ENCODE measurements around the gene TMEM165. TPM values are rescaled to one million over a fixed set of nuclear protein-coding genes. Genes with fewer than 3 reads are reported as not detected.

The TMEM165 gene
- total and polyA plus RNA-seq, 2 donors (not counting 1 experiment from before 2014, with no cell fraction given): 26.3 to 110 TPM

GRCh38 chr4:55399581-55399980 lies 3.8 kb downstream of the TMEM165 start:
- peaks cover 28 to 33% of the 10 kb centered on the region in 2 donors for H3K4me1 ChIP-seq (ENCODE audit: control insufficient read depth in 2 of 2, insufficient read depth in 2 of 2, low read length in 2 of 2)
- ChIA-PET POLR2A (no interaction called here), CTCF (interaction anchor here (1.0 to 2.3 kb wide), 3 partner anchors 10 to 466 kb away, joined by 3 to 20 read pairs (median 7); partner anchors contain the start of gene SRD5A3)
- no peak for ATAC-seq (ENCODE audit: low read depth)
- H3K4me1 Mint-ChIP-seq: peaks cover 48% of the 10 kb centered on the region
- no CpG with 5 or more reads among the region's 1 CpG for WGBS (ENCODE audit: insufficient coverage)
- H3K4me2 ChIP-seq (replicated peaks; ENCODE audit: low read depth, low read length, poor library complexity, severe bottlenecking): peak overlapping the region; percentile 87
- no peak overlapping the region for H3K4me3 ChIP-seq (ENCODE audit: control extremely low read depth in 1 of 5, extremely low read depth in 1 of 5, insufficient read depth in 1 of 5, low read depth in 2 of 5, low read length in 4 of 5)
- intact Hi-C loops (cut with micrococcal nuclease): loop anchor here (5.0 to 10.0 kb wide), 4 partner anchors 1065 to 1578 kb away; partner anchors contain the start of genes CHIC2, NOA1, POLR2B and REST
- H3K9me3 ChIP-seq (ENCODE audit: control extremely low read depth in 1 of 3, control insufficient read depth in 2 of 3, insufficient read depth in 1 of 3, low read length in 2 of 3): no peaks in the 10 kb centered on the region
- H3K27me3 ChIP-seq (replicated peaks in 1 of 4; ENCODE audit: control extremely low read depth in 1 of 4, control insufficient read depth in 3 of 4, insufficient read depth in 4 of 4, low read length in 3 of 4): no peaks in the 10 kb centered on the region
- H3K9ac ChIP-seq (ENCODE audit: low read length): no peak overlapping the region
- H3K9me3 Mint-ChIP-seq (ENCODE audit: insufficient read depth): no peaks in the 10 kb centered on the region
- H3K4me3 Mint-ChIP-seq: no peak overlapping the region
- H3K27ac ChIP-seq (ENCODE audit: low read length in 2 of 2): no peak overlapping the region
- H2AFZ ChIP-seq (ENCODE audit: insufficient read depth, low read depth, low read length, poor library complexity, severe bottlenecking): no peak overlapping the region
- peaks cover 3% of the 10 kb centered on the region in 2 experiments for H3K36me3 ChIP-seq (replicated peaks in 1 of 2; ENCODE audit: control extremely low read depth in 1 of 2, control insufficient read depth in 1 of 2, extremely low read depth in 1 of 2, insufficient read depth in 2 of 2, low read length in 1 of 2)
- DNase-seq: no peak
- no peak for TF ChIP-seq CTCF (IDR thresholded peaks at IDR 0.05)
- TF ChIP-seq EZH2 (IDR thresholded peaks at IDR 0.05; ENCODE audit: borderline replicate concordance, insufficient read depth, low read depth, low read length, poor library complexity, severe bottlenecking): no peak
- no peaks in the 10 kb centered on the region for H3K27me3 Mint-ChIP-seq
- H3K79me2 ChIP-seq (ENCODE audit: control insufficient read depth, insufficient read depth, low read length): peaks cover 74% of the 10 kb centered on the region
- no peak overlapping the region for H3K27ac Mint-ChIP-seq
- H4K20me1 ChIP-seq (ENCODE audit: control insufficient read depth, insufficient read depth, low read length, poor library complexity, severe bottlenecking): peaks cover 48% of the 10 kb centered on the region

GRCh38 chr4:55405073-55405472 lies 9.3 kb downstream of the TMEM165 start:
- H3K4me2 ChIP-seq (replicated peaks; ENCODE audit: low read depth, low read length, poor library complexity, severe bottlenecking): no peak overlapping the region
- CTCF ChIA-PET: no interaction called here
- POLR2A ChIA-PET: no interaction called here
- H3K79me2 ChIP-seq (ENCODE audit: control insufficient read depth, insufficient read depth, low read length): peaks cover 86% of the 10 kb centered on the region
- H3K4me3 Mint-ChIP-seq: no peak overlapping the region
- DNase-seq (no peak), ATAC-seq (ENCODE audit: low read depth) (no peak)
- no CpG with 5 or more reads among the region's 3 CpGs for WGBS (ENCODE audit: insufficient coverage)
- peaks cover 12 to 15% of the 10 kb centered on the region in 2 experiments for H3K36me3 ChIP-seq (replicated peaks in 1 of 2; ENCODE audit: control extremely low read depth in 1 of 2, control insufficient read depth in 1 of 2, extremely low read depth in 1 of 2, insufficient read depth in 2 of 2, low read length in 1 of 2)
- no peak for TF ChIP-seq CTCF (IDR thresholded peaks at IDR 0.05)
- TF ChIP-seq EZH2 (IDR thresholded peaks at IDR 0.05; ENCODE audit: borderline replicate concordance, insufficient read depth, low read depth, low read length, poor library complexity, severe bottlenecking): no peak
- H3K9ac ChIP-seq (ENCODE audit: low read length): no peak overlapping the region
- H2AFZ ChIP-seq (ENCODE audit: insufficient read depth, low read depth, low read length, poor library complexity, severe bottlenecking): no peak overlapping the region
- H3K4me3 ChIP-seq (ENCODE audit: control extremely low read depth in 1 of 5, extremely low read depth in 1 of 5, insufficient read depth in 1 of 5, low read depth in 2 of 5, low read length in 4 of 5): no peak overlapping the region
- H3K4me1 Mint-ChIP-seq: peaks cover 34% of the 10 kb centered on the region
- no peaks in the 10 kb centered on the region for H3K27me3 Mint-ChIP-seq
- H3K27ac ChIP-seq (ENCODE audit: low read length in 2 of 2): no peak overlapping the region
- no peaks in the 10 kb centered on the region for H3K9me3 ChIP-seq (ENCODE audit: control extremely low read depth in 1 of 3, control insufficient read depth in 2 of 3, insufficient read depth in 1 of 3, low read length in 2 of 3)
- no peaks in the 10 kb centered on the region for H3K9me3 Mint-ChIP-seq (ENCODE audit: insufficient read depth)
- H3K4me1 ChIP-seq (ENCODE audit: control insufficient read depth in 2 of 2, insufficient read depth in 2 of 2, low read length in 2 of 2): peaks cover 9 to 13% of the 10 kb centered on the region in 2 donors
- intact Hi-C loops (cut with micrococcal nuclease): no loop called here
- H3K27ac Mint-ChIP-seq: no peak overlapping the region
- no peaks in the 10 kb centered on the region for H3K27me3 ChIP-seq (replicated peaks in 1 of 4; ENCODE audit: control extremely low read depth in 1 of 4, control insufficient read depth in 3 of 4, insufficient read depth in 4 of 4, low read length in 3 of 4)
- peaks cover 46% of the 10 kb centered on the region for H4K20me1 ChIP-seq (ENCODE audit: control insufficient read depth, insufficient read depth, low read length, poor library complexity, severe bottlenecking)

All from B cell (primary cell).